Upper lobe of left lung (tissue), 6 donors: ENCODE measurements around the gene MLN. TPM values are rescaled to one million over a fixed set of nuclear protein-coding genes. Genes with fewer than 3 reads are reported as not detected.

ENCODE experiments used
- ATAC-seq, 2 donors: fragments of 200-7000 bp; cut with Tn5 transposase; one replicate each; pipeline ENCODE4 v1.9.1; 2022; ENCODE audit warnings: mild to moderate bottlenecking in 2 of 2, moderate library complexity in 2 of 2; ENCODE audit not compliant: low FRiP score in 2 of 2
- DNase-seq, 2 donors: peaks; one replicate each; pipeline ENCODE4 v3.0.0-alpha.2; 2019 to 2020
- H3K27ac ChIP-seq, 4 donors: fragments of 200-600 bp; sonication (generic); one replicate each; pipeline ENCODE4 v1.5.1; 2016 to 2019
- H3K27me3 ChIP-seq, 4 donors: fragments of 200-600 bp; sonication (generic); one replicate each; pipeline ENCODE4 v1.5.1; 2017 to 2019
- H3K36me3 ChIP-seq, 4 donors: fragments of 200-600 bp; sonication (generic); one replicate each; pipeline ENCODE4 v1.5.1; 2016 to 2019
- H3K4me1 ChIP-seq, 4 donors: fragments of 200-600 bp; sonication (generic); one replicate each; pipeline ENCODE4 v1.5.1; 2018 to 2019
- H3K4me3 ChIP-seq, 4 donors: fragments of 200-600 bp; sonication (generic); one replicate each; pipeline ENCODE4 v1.5.1; 2017 to 2019; ENCODE audit warnings: mild to moderate bottlenecking in 2 of 4, moderate library complexity in 1 of 4
- H3K9me3 ChIP-seq, 4 donors: fragments of 200-600 bp; sonication (generic); one replicate each; pipeline ENCODE4 v1.5.1; 2018 to 2019
- EP300 ChIP-seq, 4 donors: sonication (generic); formaldehyde crosslinking; IDR thresholded peaks; one replicate each; pipeline ENCODE4 v1.5.1; 2017; ENCODE audit warnings: antibody characterized with exemption in 4 of 4, control low read depth in 2 of 4
- POLR2A ChIP-seq, 4 donors: fragments of 450-650 bp; IDR thresholded peaks; one replicate each; pipeline ENCODE4 v1.5.1; 2016 to 2017; ENCODE audit warnings: antibody characterized with exemption in 4 of 4, mild to moderate bottlenecking in 2 of 4
- POLR2AphosphoS5 ChIP-seq, 2 donors: sonication (generic); formaldehyde crosslinking; IDR thresholded peaks; one replicate each; pipeline ENCODE4 v1.5.1; 2017; ENCODE audit warnings: antibody characterized with exemption in 2 of 2
- WGBS, 2 donors: methylation state at CpG; one replicate each; pipeline ENCODE4 v1.1.5; 2017 to 2018; 5-methylcytosine and 5-hydroxymethylcytosine counted together
- total RNA-seq, 6 donors: library from RNA; depleted of rRNA in 4 of 6; stranded (reverse); fragments of >200 nt in 4 of 6; gene quantifications; one replicate each; pipeline versions ENCODE4 v1.1.0 to v1.2.1, GENCODE V29; 2016 to 2021
- TF ChIP-seq, protein P1 (sequence below), 6 experiments: fragments of 450-650 bp in 4 of 6; fragments of 200-600 bp in 2 of 6; sonication (generic) in 2 of 6; IDR thresholded peaks; one replicate each; pipeline ENCODE4 v1.5.1; 2016 to 2019; ENCODE audit warnings: antibody characterized with exemption in 6 of 6
- donor health status: DM: no; HTN: no; CAD: no; lungs with moderate emphysema.
- donor health status: DM: no; HTN: yes; CAD: no; lungs with severe emphysema.

MLN gene
- total RNA-seq, 6 donors from 2014 or later: not detected

DNA sequence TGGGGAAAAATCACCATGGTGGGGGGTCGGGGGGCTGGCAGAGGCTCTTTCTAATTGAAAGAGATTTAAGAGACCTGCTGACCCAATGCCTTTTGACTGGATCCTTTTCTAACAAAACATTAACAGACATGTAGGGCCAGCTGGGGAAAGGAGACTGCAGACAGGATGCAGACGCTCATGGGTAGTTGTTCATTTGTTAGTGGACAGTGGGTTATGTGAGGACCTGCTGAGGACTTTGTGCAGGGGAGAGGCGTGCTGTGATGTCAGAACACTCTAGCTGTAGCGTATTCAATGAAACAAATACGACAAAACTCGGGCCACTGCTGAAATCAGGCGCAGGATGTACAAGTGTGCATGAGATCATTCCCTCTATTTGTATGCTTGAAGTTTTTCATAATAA lies 58.3 kb downstream of the MLN start:
- Histone ChIP-seq H3K27me3 (no peaks in the 10 kb centered on the region), H3K36me3 (no peaks in the 10 kb centered on the region), H3K9me3 (no peaks in the 10 kb centered on the region), H3K27ac (peak overlapping the region; percentile 60 to 85 (median 80)), H3K4me3 (peak overlapping the region in 3 of 4 donors; percentile 29 to 44 (median 41)), H3K4me1 (no peaks in the 10 kb centered on the region)
- no peak for TF ChIP-seq POLR2A (IDR thresholded peaks at IDR 0.05)
- TF ChIP-seq EP300 (IDR thresholded peaks at IDR 0.05): no peak
- TF ChIP-seq POLR2AphosphoS5 (IDR thresholded peaks at IDR 0.05): no peak
- TF ChIP-seq, protein P1, sequence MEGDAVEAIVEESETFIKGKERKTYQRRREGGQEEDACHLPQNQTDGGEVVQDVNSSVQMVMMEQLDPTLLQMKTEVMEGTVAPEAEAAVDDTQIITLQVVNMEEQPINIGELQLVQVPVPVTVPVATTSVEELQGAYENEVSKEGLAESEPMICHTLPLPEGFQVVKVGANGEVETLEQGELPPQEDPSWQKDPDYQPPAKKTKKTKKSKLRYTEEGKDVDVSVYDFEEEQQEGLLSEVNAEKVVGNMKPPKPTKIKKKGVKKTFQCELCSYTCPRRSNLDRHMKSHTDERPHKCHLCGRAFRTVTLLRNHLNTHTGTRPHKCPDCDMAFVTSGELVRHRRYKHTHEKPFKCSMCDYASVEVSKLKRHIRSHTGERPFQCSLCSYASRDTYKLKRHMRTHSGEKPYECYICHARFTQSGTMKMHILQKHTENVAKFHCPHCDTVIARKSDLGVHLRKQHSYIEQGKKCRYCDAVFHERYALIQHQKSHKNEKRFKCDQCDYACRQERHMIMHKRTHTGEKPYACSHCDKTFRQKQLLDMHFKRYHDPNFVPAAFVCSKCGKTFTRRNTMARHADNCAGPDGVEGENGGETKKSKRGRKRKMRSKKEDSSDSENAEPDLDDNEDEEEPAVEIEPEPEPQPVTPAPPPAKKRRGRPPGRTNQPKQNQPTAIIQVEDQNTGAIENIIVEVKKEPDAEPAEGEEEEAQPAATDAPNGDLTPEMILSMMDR (IDR thresholded peaks at IDR 0.05): no peak
- WGBS, 2 donors: 67 to 78% methylated on average over 6 to 7 of the region's 7 CpGs
- DNase-seq (no peak), ATAC-seq (no peak)

DNA sequence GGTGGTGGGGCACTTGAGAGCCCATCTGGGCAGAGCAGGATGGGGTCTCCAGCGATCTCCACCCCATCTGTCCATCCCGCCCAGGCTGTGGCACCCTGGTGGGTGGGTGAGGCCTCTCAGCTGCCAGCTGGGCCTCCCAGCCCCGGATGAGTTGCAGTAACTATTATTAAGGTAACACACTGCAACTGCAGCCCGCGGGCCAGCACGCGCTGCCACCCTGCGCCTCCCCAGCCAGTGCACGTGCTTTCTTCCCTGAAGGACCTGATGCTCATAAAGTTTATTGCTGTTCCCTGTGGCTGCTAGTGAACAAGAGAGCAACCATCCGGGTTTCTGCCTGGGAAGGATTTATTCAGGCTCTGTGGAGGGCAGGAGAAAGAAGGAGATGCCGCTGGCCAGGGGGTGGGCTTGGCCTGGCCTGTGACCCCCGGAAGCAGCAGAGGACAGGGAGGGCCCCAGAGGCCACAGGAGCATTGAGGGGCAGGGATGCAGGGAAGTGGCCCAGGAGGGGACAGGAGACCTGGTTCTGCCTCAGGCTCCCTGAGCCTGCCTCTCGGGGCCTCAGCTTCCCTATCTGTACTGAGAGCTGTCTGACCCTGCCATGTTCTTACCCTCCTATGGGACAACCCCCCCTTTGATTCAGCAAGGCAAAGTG lies 58.8 kb downstream of the MLN start:
- peaks cover 0 to 5% (median 2%) of the 10 kb centered on the region in 4 donors for H3K4me1 ChIP-seq
- no peak for DNase-seq
- WGBS, 2 donors: 71 to 78% methylated on average over 4 to 13 of the region's 13 CpGs
- TF ChIP-seq EP300 (IDR thresholded peaks at IDR 0.05) (no peak), POLR2A (IDR thresholded peaks at IDR 0.05) (no peak)
- TF ChIP-seq, protein P1 (IDR thresholded peaks at IDR 0.05): no peak
- H3K27me3 ChIP-seq: no peaks in the 10 kb centered on the region
- no peaks in the 10 kb centered on the region for H3K9me3 ChIP-seq
- peak overlapping the region; percentile 60 to 85 (median 80) for H3K27ac ChIP-seq
- peak overlapping the region in 3 of 4 donors; percentile 29 to 44 (median 41) for H3K4me3 ChIP-seq
- no peak for ATAC-seq
- no peaks in the 10 kb centered on the region for H3K36me3 ChIP-seq

Other genes starting within 250 kb of the MLN start
- 10 to 100 TPM in 5 of 6 donors, 1 to 10 TPM in 1; 9.2 to 23.5 (median 13.7) TPM for gene BAK1, start 223.7 kb downstream of the MLN start, total RNA-seq
- 100 to 1,000 TPM in 5 of 6 donors, 10 to 100 TPM in 1; 95.6 to 179 (median 137) TPM for gene ITPR3, start 182.7 kb downstream of the MLN start, total RNA-seq
- 10 to 100 TPM in 5 of 6 donors, 1 to 10 TPM in 1; 8.9 to 53.0 (median 18.2) TPM for gene UQCC2, start 92.3 kb downstream of the MLN start, total RNA-seq
- 10 to 100 TPM in 1 of 6 donors, 1 to 10 TPM in 5; 1.9 to 11.5 (median 4.9) TPM for gene IP6K3, start 57.1 kb downstream of the MLN start, total RNA-seq
- 100 to 1,000 TPM in 2 of 6 donors, 10 to 100 TPM in 4; 51.1 to 118 (median 66.2) TPM for gene LEMD2, start 14.9 kb downstream of the MLN start, total RNA-seq